ENCODE measurements around the gene LATS1.
"Not testable (repeated sequence)": the region's sequence is repeated elsewhere in the genome, so short reads cannot be mapped to it uniquely, and the experiment has no call there.

LATS1 gene

DNA sequence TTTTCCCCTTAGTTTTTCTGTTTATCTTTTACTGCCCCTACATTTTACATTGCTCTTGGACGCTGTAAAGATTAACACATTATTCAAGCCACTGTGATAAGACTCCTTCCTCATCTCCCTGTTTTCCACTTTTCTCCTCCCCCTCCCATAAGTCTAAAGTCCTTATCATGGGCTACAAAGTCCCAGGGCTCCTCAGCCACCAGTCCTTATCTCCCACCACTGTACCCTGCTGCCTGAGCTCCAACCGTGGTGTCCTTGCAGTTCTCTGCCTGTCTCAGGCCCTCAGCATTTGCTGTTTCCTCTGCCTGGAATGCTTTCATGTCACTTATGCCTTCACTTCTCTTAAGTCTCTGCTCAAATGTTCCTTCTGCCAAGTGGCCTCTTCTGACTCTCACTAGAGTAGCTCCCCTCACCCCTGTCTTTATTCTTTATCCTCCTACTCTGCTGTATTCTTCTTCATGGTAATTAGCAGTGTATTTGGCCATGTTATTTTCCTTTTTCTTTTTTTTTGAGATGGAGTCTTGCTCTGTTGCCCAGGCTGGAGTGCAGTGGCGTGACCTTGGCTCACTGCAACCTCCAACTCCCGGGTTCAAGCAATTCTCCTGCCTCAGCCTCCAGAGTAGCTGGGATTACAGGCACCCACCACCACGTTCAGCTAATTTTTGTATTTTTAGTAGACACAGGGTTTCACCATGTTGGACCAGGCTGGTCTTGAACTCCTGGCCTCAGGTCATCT is 10.8 kb upstream of the LATS1 start:
- DNase-seq (ENCODE audit: low read depth in 3 of 3): no peak

GRCh38 chr6:149727793-149728498 is 10.0 kb upstream of the LATS1 start:
- no peak for DNase-seq (ENCODE audit: low read depth in 3 of 3)

GRCh38 chr6:149725785-149726184 is 7.9 kb upstream of the LATS1 start:
- no peak for DNase-seq (ENCODE audit: low read depth in 3 of 3)

- DNase-seq (ENCODE audit: low read depth in 3 of 3): peak in 2 of 3 experiments; percentile 12 to 32
Measured at GRCh38 chr6:149723771-149724417, 6.0 kb upstream of the LATS1 start.

GRCh38 chr6:149723262-149723661 is 5.4 kb upstream of the LATS1 start:
- DNase-seq (ENCODE audit: low read depth in 3 of 3): no peak

DNA sequence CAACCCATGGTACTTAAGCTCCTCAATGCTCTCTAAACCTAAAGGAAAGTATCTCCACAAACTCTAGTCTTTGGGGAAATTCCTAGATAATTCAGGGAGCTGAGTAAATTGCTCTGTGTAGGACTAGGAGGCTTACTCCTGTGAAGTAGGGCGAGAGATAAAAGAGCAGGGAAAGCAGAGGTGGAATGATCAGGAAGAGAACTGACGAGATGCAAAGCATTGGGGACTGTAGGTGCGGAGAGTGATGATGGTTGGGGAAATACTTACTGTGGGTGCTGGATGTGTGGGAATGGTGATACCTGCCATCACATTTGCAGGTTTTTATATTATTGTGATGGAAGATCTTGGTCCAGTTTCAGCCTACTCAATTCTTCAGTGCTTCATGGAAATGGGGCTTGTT is 1.6 kb upstream of the LATS1 start:
- DNase-seq (ENCODE audit: low read depth in 3 of 3): no peak

- no peak for DNase-seq (ENCODE audit: low read depth in 3 of 3)
Measured at GRCh38 chr6:149717255-149717587, 680 bp downstream of the LATS1 start.

DNA sequence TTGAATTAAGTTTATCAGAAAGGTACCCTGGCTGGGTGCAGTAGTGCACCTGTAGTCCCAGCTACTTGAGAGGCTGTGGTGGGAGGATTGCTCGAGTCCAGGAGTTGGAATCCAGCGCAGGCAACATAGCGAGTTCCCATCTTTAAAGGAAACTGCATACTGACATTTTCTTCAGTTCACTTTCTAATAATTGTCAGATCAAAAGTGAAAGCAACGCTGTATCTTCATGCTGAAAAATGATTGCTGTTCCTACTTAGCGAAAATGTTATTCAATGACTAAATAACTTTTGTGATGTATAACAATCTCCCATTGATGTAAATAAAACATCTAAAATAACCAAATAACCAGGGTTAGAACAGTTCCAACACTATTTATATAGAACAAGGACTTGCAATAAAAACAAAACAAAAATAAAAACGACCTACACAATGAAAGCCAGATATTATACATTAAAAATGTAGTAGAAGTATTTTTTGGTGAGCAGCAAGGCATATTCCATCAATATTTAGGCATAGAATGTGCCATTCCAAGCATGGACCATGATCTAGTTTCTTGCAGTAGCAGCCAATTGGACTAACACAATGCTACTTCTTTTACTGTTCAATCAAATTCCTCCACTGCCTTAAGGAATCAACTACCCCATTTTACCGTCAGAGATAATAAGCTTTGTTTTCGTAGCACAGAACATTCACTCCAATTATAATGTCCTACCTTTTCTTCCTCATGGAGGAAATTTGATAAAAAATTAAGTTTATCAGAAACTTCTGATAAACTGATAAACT is 1.5 kb downstream of the LATS1 start:
- DNase-seq (ENCODE audit: low read depth in 3 of 3): no peak

DNA sequence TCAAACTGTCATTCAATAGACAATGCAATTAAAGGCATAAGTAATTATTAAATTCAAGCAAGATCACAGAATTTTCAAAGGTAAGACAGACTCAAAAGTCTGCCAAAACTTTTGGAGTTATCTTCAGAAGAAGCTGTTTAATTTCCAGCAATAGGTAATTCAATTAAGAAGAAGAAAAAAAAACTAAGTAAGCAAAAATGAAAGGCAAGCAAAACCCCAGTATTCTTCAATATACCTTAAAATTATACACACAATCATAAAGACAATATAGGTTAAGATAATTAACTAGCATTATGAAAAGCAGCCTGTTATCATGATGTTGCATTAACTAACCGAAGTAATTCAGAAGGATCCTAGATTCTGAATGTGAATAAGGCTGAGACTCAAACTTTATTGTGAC is 3.5 kb downstream of the LATS1 start:
- DNase-seq (ENCODE audit: low read depth in 3 of 3): no peak

GRCh38 chr6:149711711-149712110 is 6.2 kb downstream of the LATS1 start:
- no peak for DNase-seq (ENCODE audit: low read depth in 3 of 3)

- DNase-seq (ENCODE audit: low read depth in 3 of 3): no peak
Measured at GRCh38 chr6:149701714-149702113, 16.2 kb downstream of the LATS1 start.

DNA sequence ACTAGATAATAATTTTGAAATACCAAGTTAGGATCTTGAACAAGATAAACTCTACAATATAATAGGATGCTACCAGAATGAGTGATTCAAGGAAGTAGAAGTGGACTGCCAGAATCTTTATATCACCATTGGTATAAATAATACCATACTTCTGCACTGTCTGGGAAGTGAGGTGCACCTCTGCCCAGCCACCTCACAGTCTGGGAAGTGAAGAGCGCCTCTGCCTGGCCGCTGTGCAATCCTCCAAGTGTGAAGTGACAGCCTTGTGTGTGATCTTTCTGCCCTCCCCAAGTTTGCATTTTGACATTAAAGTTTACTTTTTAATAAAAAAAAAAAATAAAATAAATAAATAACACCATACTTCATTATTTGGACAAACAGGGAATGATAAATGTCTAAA is 18.8 kb downstream of the LATS1 start:
- DNase-seq (ENCODE audit: low read depth in 3 of 3): no peak

GRCh38 chr6:149698175-149698574 is 19.7 kb downstream of the LATS1 start:
- DNase-seq (ENCODE audit: low read depth in 3 of 3): no peak

GRCh38 chr6:149696901-149697300 is 21.0 kb downstream of the LATS1 start:
- no peak for DNase-seq (ENCODE audit: low read depth in 3 of 3)

GRCh38 chr6:149694921-149695320 is 23.0 kb downstream of the LATS1 start:
- DNase-seq (ENCODE audit: low read depth in 3 of 3): no peak

GRCh38 chr6:149691201-149691600 is 26.7 kb downstream of the LATS1 start:
- DNase-seq (ENCODE audit: low read depth in 3 of 3): no peak

GRCh38 chr6:149686230-149686629 is 31.7 kb downstream of the LATS1 start:
- no peak for DNase-seq (ENCODE audit: low read depth in 3 of 3)

DNA sequence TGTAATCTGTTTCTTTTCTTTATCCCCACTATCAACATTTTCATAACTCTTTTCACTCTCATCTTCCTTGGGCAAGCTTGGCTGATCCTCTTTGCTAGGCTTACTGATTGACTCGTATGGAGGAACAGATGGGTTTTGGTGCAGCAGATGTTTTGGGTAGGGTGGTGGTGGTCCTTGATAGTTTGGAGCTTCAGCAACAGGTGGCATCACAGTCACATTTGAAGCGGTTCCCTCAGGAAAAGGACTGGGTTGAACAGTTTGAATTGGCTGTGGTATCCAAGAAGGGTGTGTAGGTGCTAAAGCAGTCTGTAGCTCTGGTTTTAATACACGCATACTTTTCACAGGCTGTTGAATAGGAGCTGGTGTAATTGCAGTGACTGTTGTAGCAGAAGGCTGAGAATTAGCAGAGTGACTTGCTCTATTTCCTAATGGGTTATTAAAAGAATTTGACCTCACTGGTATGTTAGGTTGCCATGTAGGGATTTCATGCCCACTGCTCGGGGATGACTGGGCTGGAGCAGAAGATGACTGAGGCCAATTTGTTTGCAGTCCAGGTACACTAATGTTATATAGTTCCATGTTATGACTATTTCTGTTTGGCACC is 34.5 kb downstream of the LATS1 start:
- DNase-seq (ENCODE audit: low read depth in 3 of 3): no peak

DNA sequence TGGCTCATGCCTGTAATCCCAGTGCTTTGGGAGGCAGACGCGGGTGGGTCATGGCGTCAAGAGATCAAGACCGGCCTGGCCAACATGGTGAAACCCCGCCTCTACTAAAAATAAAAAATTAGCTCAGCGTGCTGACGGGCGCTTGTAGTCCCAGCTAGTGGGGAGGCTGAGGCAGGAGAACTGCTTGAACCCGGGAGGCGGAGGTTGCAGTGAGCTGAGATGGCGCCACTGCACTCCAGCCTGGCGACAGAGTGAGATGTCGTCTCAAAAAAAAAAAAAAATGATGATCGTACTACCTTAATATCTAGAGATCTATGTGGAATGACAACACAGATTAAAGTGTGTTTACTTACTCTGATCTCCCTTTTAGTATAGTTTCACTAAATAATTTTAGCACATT is 36.1 kb downstream of the LATS1 start:
- DNase-seq (ENCODE audit: low read depth in 3 of 3): not testable (repeated sequence)

- DNase-seq (ENCODE audit: low read depth in 3 of 3): no peak
Measured at GRCh38 chr6:149681209-149681608, 36.7 kb downstream of the LATS1 start.

DNA sequence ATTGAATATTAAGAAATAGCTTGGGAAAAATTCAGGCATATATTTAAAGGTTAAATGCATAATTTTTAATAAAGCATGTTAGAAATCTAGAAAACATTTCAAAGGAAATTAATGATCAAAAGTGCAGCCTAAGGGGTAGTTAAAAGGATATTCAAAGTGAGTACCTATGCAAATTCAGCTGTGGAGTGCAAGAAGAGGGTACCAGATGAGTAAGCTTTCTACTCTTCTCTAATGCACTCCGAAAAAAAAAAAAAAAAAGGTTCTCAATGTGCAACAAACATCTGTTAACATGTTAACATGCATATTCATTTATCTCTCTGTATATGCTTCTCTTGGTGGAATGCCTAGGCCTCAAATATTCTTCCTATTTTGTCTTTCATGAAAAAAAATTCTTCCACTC is 37.4 kb downstream of the LATS1 start:
- no peak for DNase-seq (ENCODE audit: low read depth in 3 of 3)

GRCh38 chr6:149672265-149672664 is 45.6 kb downstream of the LATS1 start:
- DNase-seq (ENCODE audit: low read depth in 3 of 3): not testable (repeated sequence)
